ENCODE results near the gene CRB3. TPM values are rescaled to one million over a fixed set of nuclear protein-coding genes. Genes with fewer than 3 reads are reported as not detected.
"Not testable (repeated sequence)": the region's sequence is repeated elsewhere in the genome, so short reads cannot be mapped to it uniquely, and the experiment has no call there.

Gene CRB3
- 10 to 100 TPM; 30.9 to 43.0 (median 31.3) TPM for polyA plus RNA-seq (ENCODE audit: insufficient read length in 4 of 4)

- DNase-seq (ENCODE audit: low read depth in 4 of 4, low spot score in 3 of 4): peak in 3 of 4 donors; percentile 57 to 67 (median 59)
Measured at GRCh38 chr19:6464070-6464873, at the start of gene CRB3. TSS of gene CRB3 (plus strand) at chr19:6464271. CDS start at chr19:6464702, 431 bp downstream.

GRCh38 chr19:6414793-6415590, 49.1 kb upstream of the CRB3 start:
- DNase-seq (ENCODE audit: low read depth in 4 of 4, low spot score in 3 of 4): no peak

GRCh38 chr19:6415591-6416190, 48.4 kb upstream of the CRB3 start:
- DNase-seq (ENCODE audit: low read depth in 4 of 4, low spot score in 3 of 4): no peak

GRCh38 chr19:6416658-6417405, 47.2 kb upstream of the CRB3 start:
- no peak for DNase-seq (ENCODE audit: low read depth in 4 of 4, low spot score in 3 of 4)

- DNase-seq (ENCODE audit: low read depth in 4 of 4, low spot score in 3 of 4): no peak
Measured at GRCh38 chr19:6417713-6418561, 46.1 kb upstream of the CRB3 start.

GRCh38 chr19:6418562-6418932, 45.5 kb upstream of the CRB3 start:
- no peak for DNase-seq (ENCODE audit: low read depth in 4 of 4, low spot score in 3 of 4)

- DNase-seq (ENCODE audit: low read depth in 4 of 4, low spot score in 3 of 4): no peak
Measured at GRCh38 chr19:6421075-6422014, 42.7 kb upstream of the CRB3 start.

GRCh38 chr19:6423499-6424194, 40.4 kb upstream of the CRB3 start:
- DNase-seq (ENCODE audit: low read depth in 4 of 4, low spot score in 3 of 4): no peak

GRCh38 chr19:6424195-6424938, 39.7 kb upstream of the CRB3 start, which contains the start of gene KHSRP:
TSS of gene KHSRP (minus strand) at chr19:6424811. CDS start at chr19:6424701, 110 bp downstream.
- DNase-seq (ENCODE audit: low read depth in 4 of 4, low spot score in 3 of 4): peak in 1 of 4 donors; percentile 96

GRCh38 chr19:6424939-6425731, 38.9 kb upstream of the CRB3 start:
- DNase-seq (ENCODE audit: low read depth in 4 of 4, low spot score in 3 of 4): peak; percentile 99 to 100 (median 100)

GRCh38 chr19:6425732-6426620, 38.1 kb upstream of the CRB3 start:
- no peak for DNase-seq (ENCODE audit: low read depth in 4 of 4, low spot score in 3 of 4)

- no peak for DNase-seq (ENCODE audit: low read depth in 4 of 4, low spot score in 3 of 4)
Measured at GRCh38 chr19:6427131-6427530, 36.9 kb upstream of the CRB3 start.

GRCh38 chr19:6428692-6429418, 35.2 kb upstream of the CRB3 start:
- DNase-seq (ENCODE audit: low read depth in 4 of 4, low spot score in 3 of 4): not testable (repeated sequence)

- no peak for DNase-seq (ENCODE audit: low read depth in 4 of 4, low spot score in 3 of 4)
Measured at GRCh38 chr19:6429419-6430221, 34.5 kb upstream of the CRB3 start.
